GM19240 (cell line): ENCODE measurements around the gene AGAP3.

Experiments used
- DNase-seq: peaks from one replicate; pipeline ENCODE4 v3.0.0; 2011; ENCODE audit warnings: low spot score; ENCODE audit not compliant: insufficient read length

AGAP3 gene

GRCh38 chr7:151179946-151180345 lies 93.7 kb downstream of the AGAP3 start:
- DNase-seq, result no peak

GRCh38 chr7:151181011-151181431 lies 94.7 kb downstream of the AGAP3 start:
- no peak for DNase-seq

- no peak for DNase-seq
Measured at GRCh38 chr7:151185762-151186639, 99.7 kb downstream of the AGAP3 start.

GRCh38 chr7:151186640-151187408 lies 100.5 kb downstream of the AGAP3 start, which contains the start of gene ASB10:
TSS of gene ASB10 (minus strand) at chr7:151187250. CDS start at chr7:151187130, 120 bp downstream.
- DNase-seq, result no peak

GRCh38 chr7:151187409-151188251 lies 101.4 kb downstream of the AGAP3 start:
- no peak for DNase-seq

- DNase-seq, result no peak
Measured at GRCh38 chr7:151188252-151188542, 101.9 kb downstream of the AGAP3 start.

GRCh38 chr7:151189038-151189437 lies 102.8 kb downstream of the AGAP3 start:
- no peak for DNase-seq

- no peak for DNase-seq
Measured at GRCh38 chr7:151191544-151191943, 105.3 kb downstream of the AGAP3 start.

GRCh38 chr7:151192002-151192539 lies 105.8 kb downstream of the AGAP3 start:
- DNase-seq, result no peak

- DNase-seq, result no peak
Measured at GRCh38 chr7:151193203-151193978, 107.1 kb downstream of the AGAP3 start.
